ENCODE results near the gene BEAN1.

DNA sequence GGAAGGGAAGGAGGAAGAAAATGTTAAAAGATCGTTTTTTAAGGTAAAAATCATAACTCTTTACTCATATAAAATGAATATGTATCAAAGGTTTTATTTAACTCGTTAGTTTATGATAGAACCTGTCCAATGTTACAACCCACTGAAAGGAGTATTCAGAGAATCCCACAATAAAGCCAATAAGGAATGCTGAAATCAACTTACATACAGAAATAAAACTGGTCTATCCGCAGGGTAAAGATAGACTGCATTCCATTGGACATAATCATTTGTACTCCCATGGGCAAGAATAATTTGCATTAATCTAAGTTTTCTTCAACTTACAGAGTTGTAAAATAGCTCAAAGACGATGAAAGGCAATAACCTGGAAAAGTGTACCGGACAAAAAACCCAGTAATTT lies 17.9 kb upstream of the BEAN1 start:
- TF ChIP-seq, protein P1, sequence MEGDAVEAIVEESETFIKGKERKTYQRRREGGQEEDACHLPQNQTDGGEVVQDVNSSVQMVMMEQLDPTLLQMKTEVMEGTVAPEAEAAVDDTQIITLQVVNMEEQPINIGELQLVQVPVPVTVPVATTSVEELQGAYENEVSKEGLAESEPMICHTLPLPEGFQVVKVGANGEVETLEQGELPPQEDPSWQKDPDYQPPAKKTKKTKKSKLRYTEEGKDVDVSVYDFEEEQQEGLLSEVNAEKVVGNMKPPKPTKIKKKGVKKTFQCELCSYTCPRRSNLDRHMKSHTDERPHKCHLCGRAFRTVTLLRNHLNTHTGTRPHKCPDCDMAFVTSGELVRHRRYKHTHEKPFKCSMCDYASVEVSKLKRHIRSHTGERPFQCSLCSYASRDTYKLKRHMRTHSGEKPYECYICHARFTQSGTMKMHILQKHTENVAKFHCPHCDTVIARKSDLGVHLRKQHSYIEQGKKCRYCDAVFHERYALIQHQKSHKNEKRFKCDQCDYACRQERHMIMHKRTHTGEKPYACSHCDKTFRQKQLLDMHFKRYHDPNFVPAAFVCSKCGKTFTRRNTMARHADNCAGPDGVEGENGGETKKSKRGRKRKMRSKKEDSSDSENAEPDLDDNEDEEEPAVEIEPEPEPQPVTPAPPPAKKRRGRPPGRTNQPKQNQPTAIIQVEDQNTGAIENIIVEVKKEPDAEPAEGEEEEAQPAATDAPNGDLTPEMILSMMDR (IDR thresholded peaks at IDR 0.05; ENCODE audit: insufficient read depth, low read depth, low read length): no peak
- no peak for TF ChIP-seq EZH2 (IDR thresholded peaks at IDR 0.05; ENCODE audit: insufficient read depth, low read length)

All from astrocyte (in vitro differentiated cells and primary cell).